Measurements from ENCODE around the gene EVC.

Gene EVC

DNA sequence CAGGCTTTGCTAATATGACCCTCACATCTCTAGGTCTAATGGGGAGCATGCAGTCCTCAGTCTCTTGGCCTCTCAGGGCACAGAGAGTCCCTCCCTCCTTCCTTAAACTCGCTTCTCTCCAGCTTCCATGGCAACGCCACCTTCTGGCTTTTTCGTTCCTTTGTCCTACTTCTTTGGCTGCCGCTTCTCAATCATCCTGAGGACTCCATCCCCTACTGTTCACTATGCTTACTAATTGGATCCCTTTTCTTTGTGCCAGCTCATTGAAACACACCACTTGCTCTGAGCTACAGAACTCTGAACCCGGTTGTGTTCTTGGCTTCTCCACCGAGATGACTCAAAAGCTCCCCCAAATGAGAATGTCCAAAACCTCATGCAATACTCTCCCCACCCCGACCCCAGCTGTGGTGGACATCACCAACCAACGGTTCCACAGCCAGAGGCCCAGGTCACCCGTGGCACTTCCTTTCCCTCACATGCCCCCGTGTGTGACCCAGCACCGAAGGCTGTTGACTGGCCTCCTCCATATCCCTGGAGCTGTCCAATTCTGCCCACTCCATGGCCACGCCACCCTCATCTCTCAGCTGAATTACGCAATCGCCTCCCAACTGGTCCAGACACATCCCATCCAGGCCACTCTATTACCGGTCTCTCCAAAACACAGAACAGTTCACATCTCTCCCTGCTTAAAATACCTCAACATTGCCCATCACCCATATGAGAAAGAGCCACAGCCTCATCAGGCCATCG, 147.2 kb downstream of the EVC start:
- H3K9ac ChIP-seq (ENCODE audit: low read length): no peak overlapping the region
- H3K9me2 ChIP-seq (replicated peaks; ENCODE audit: insufficient read depth, low read length): no peaks in the 10 kb centered on the region
- no peak for DNase-seq
- no peak overlapping the region for H3K4me3 ChIP-seq (ENCODE audit: low read length)
- H4K20me1 ChIP-seq (ENCODE audit: insufficient read depth, low read length): no peaks in the 10 kb centered on the region
- H2AFZ ChIP-seq (ENCODE audit: low read length): no peak overlapping the region
- no peaks in the 10 kb centered on the region for H3F3A ChIP-seq (ENCODE audit: insufficient read depth, low read length)
- TF ChIP-seq EZH2phosphoT487 (IDR thresholded peaks at IDR 0.05; ENCODE audit: low read length): no peak
- TF ChIP-seq, protein P1, sequence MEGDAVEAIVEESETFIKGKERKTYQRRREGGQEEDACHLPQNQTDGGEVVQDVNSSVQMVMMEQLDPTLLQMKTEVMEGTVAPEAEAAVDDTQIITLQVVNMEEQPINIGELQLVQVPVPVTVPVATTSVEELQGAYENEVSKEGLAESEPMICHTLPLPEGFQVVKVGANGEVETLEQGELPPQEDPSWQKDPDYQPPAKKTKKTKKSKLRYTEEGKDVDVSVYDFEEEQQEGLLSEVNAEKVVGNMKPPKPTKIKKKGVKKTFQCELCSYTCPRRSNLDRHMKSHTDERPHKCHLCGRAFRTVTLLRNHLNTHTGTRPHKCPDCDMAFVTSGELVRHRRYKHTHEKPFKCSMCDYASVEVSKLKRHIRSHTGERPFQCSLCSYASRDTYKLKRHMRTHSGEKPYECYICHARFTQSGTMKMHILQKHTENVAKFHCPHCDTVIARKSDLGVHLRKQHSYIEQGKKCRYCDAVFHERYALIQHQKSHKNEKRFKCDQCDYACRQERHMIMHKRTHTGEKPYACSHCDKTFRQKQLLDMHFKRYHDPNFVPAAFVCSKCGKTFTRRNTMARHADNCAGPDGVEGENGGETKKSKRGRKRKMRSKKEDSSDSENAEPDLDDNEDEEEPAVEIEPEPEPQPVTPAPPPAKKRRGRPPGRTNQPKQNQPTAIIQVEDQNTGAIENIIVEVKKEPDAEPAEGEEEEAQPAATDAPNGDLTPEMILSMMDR (IDR thresholded peaks at IDR 0.05; ENCODE audit: low read length): no peak
- no peak for TF ChIP-seq EZH2 (optimal IDR thresholded peaks at IDR 0.05; ENCODE audit: low read depth, low read length)
- no peaks in the 10 kb centered on the region for H3K79me2 ChIP-seq (ENCODE audit: low read length)
- no peak overlapping the region for H3K27ac ChIP-seq (ENCODE audit: low read length)
- no peaks in the 10 kb centered on the region for H3K27me3 ChIP-seq (replicated peaks; ENCODE audit: insufficient read depth, low read length)
- H3K4me2 ChIP-seq (ENCODE audit: low read depth, low read length): no peak overlapping the region
- no peaks in the 10 kb centered on the region for H3K9me3 ChIP-seq (replicated peaks; ENCODE audit: insufficient read depth, low read length)
- no peaks in the 10 kb centered on the region for H3K36me3 ChIP-seq (replicated peaks; ENCODE audit: insufficient read depth, low read length)
- no peaks in the 10 kb centered on the region for H3K4me1 ChIP-seq (ENCODE audit: low read length)

GRCh38 chr4:5863461-5864113, 152.6 kb downstream of the EVC start:
- TF ChIP-seq EZH2phosphoT487 (IDR thresholded peaks at IDR 0.05; ENCODE audit: low read length): no peak
- no peak for TF ChIP-seq EZH2 (optimal IDR thresholded peaks at IDR 0.05; ENCODE audit: low read depth, low read length)
- TF ChIP-seq, protein P1 (IDR thresholded peaks at IDR 0.05; ENCODE audit: low read length): no peak
- H3K27me3 ChIP-seq (replicated peaks; ENCODE audit: insufficient read depth, low read length): no peaks in the 10 kb centered on the region
- no peak overlapping the region for H2AFZ ChIP-seq (ENCODE audit: low read length)
- H3K4me2 ChIP-seq (ENCODE audit: low read depth, low read length): no peak overlapping the region
- no peaks in the 10 kb centered on the region for H3K9me3 ChIP-seq (replicated peaks; ENCODE audit: insufficient read depth, low read length)
- peaks cover 17% of the 10 kb centered on the region for H3K4me1 ChIP-seq (ENCODE audit: low read length)
- H3K27ac ChIP-seq (ENCODE audit: low read length): no peak overlapping the region
- no peaks in the 10 kb centered on the region for H3K9me2 ChIP-seq (replicated peaks; ENCODE audit: insufficient read depth, low read length)
- no peak overlapping the region for H3K4me3 ChIP-seq (ENCODE audit: low read length)
- no peak overlapping the region for H3K9ac ChIP-seq (ENCODE audit: low read length)
- DNase-seq: peak; percentile 6
- H3K79me2 ChIP-seq (ENCODE audit: low read length): no peaks in the 10 kb centered on the region
- peaks cover 16% of the 10 kb centered on the region for H3F3A ChIP-seq (ENCODE audit: insufficient read depth, low read length)
- no peaks in the 10 kb centered on the region for H4K20me1 ChIP-seq (ENCODE audit: insufficient read depth, low read length)
- H3K36me3 ChIP-seq (replicated peaks; ENCODE audit: insufficient read depth, low read length): no peaks in the 10 kb centered on the region

Measured in MM.1S (cell line).